Bronchial epithelial cell (primary cell): ENCODE data around the gene ARHGAP29. TPM values are rescaled to one million over a fixed set of nuclear protein-coding genes. Genes with fewer than 3 reads are reported as not detected.
"Not testable (repeated sequence)": the region's sequence is repeated elsewhere in the genome, so short reads cannot be mapped to it uniquely, and the experiment has no call there.

Experiments used
- DNase-seq: peaks from one replicate; pipeline ENCODE4 v3.0.0-alpha.2; 2010; ENCODE audit warnings: low read depth
- FAIRE-seq: peaks from 2 replicates; lab custom pipeline; 2011; peaks lifted over from hg19 to GRCh38; lab: Jason Lieb, UNC
- H3K27me3 ChIP-seq: 2 replicates; pipeline ENCODE4 v1.5.1; 2011; ENCODE audit warnings: low read length; ENCODE audit not compliant: control insufficient read depth, insufficient read depth
- H3K36me3 ChIP-seq: 2 replicates; pipeline ENCODE4 v1.5.1; 2011; ENCODE audit warnings: low read length; ENCODE audit not compliant: control insufficient read depth, insufficient read depth
- H3K4me3 ChIP-seq: 2 replicates; pipeline ENCODE4 v1.5.1; 2011; ENCODE audit warnings: mild to moderate bottlenecking, low read depth, low read length, control low read depth
- CTCF ChIP-seq: IDR thresholded peaks from 2 replicates; pipeline ENCODE4 v1.5.1; 2011; ENCODE audit warnings: mild to moderate bottlenecking, moderate library complexity, low read length, control low read depth, inconsistent platforms; ENCODE audit not compliant: insufficient read depth, severe bottlenecking
- total RNA-seq: library from RNA; depleted of rRNA; stranded (reverse); fragments of >200 nt; gene quantifications from 2 replicates; pipeline ENCODE4 v1.2.1, GENCODE V29; 2014

ARHGAP29 gene
- total RNA-seq, 1 donor from 2014 or later: 7.9 TPM

DNA sequence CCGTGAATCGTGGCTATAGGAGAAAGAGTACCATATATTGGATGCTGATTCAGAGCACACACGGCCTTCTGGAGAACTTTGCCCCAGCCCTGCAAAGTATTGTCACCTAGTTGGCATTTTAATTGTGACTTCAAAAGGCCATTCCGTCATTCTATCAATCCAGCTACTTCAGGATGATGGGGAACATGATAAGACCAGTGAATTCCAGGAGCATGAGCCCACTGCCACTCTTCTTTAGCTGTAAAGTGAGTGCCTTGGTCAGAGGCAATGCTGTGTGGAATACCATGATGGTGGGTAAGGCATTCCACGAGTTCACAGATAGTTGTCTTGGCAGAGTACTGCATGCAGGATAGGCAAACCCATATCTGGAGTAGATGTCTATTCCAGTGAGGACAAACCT, 74.1 kb downstream of the ARHGAP29 start:
- FAIRE-seq, H3K36me3 ChIP-seq, H3K27me3 ChIP-seq, H3K4me3 ChIP-seq, DNase-seq: not testable (repeated sequence)

DNA sequence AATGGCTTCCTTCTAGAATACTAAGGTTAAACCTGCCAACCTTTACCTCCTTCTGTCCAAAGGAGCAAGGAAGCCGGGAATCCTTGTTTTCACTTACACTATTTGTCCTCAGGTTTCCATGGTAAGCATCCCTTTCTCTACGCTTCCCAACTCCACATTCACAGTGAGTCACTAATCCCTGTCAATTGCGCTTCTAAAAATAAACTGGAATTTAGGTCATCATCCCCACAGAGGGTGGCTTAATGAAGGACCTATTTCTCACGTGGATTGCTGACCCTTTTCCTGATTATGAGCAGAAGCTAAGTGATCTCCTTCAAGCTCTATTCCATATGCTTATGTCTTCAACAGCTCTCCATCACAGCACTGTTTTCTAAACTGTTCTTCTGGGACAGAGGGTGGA, 76.6 kb downstream of the ARHGAP29 start:
- FAIRE-seq: no peak

GRCh38 chr1:94156096-94156625, 81.2 kb downstream of the ARHGAP29 start:
- H3K4me3 ChIP-seq: no peak overlapping the region
- TF ChIP-seq CTCF: no peak
- DNase-seq (no peak), FAIRE-seq (no peak)
- no peaks in the 10 kb centered on the region for H3K36me3 ChIP-seq
- no peaks in the 10 kb centered on the region for H3K27me3 ChIP-seq

More for the DNA sequence above, 76.6 kb downstream of the ARHGAP29 start:
- DNase-seq: peak; percentile 51
- Histone ChIP-seq H3K4me3 (no peak overlapping the region), H3K36me3 (no peaks in the 10 kb centered on the region), H3K27me3 (no peaks in the 10 kb centered on the region)
- TF ChIP-seq CTCF: no peak

- H3K27me3 ChIP-seq: no peaks in the 10 kb centered on the region
- no peak for DNase-seq
- FAIRE-seq: no peak
- TF ChIP-seq CTCF: no peak
- no peaks in the 10 kb centered on the region for H3K36me3 ChIP-seq
- H3K4me3 ChIP-seq: no peak overlapping the region
These were observed 82.4 kb downstream of the ARHGAP29 start for GRCh38 chr1:94154989-94155388.

- Histone ChIP-seq H3K36me3 (no peaks in the 10 kb centered on the region), H3K27me3 (no peaks in the 10 kb centered on the region), H3K4me3 (no peak overlapping the region)
- DNase-seq (no peak), FAIRE-seq (no peak)
- TF ChIP-seq CTCF: no peak
These were observed 84.3 kb downstream of the ARHGAP29 start for GRCh38 chr1:94153133-94153532.

GRCh38 chr1:94149166-94149565, 88.2 kb downstream of the ARHGAP29 start:
- H3K4me3 ChIP-seq, H3K36me3 ChIP-seq, FAIRE-seq, DNase-seq, H3K27me3 ChIP-seq: not testable (repeated sequence)

- no peak overlapping the region for H3K4me3 ChIP-seq
- no peak for TF ChIP-seq CTCF
- no peak for FAIRE-seq
- H3K27me3 ChIP-seq: no peaks in the 10 kb centered on the region
- no peak for DNase-seq
- H3K36me3 ChIP-seq: no peaks in the 10 kb centered on the region
These were observed 91.1 kb downstream of the ARHGAP29 start for GRCh38 chr1:94146273-94146672.
